CD4-positive, alpha-beta T cell treated with Interleukin-17A for 1 hour (primary cell): ENCODE results near the gene UBR2.

Experiments
- DNase-seq: peaks from one replicate; pipeline ENCODE4 v3.0.0-alpha.2; 2020

UBR2 gene

DNA sequence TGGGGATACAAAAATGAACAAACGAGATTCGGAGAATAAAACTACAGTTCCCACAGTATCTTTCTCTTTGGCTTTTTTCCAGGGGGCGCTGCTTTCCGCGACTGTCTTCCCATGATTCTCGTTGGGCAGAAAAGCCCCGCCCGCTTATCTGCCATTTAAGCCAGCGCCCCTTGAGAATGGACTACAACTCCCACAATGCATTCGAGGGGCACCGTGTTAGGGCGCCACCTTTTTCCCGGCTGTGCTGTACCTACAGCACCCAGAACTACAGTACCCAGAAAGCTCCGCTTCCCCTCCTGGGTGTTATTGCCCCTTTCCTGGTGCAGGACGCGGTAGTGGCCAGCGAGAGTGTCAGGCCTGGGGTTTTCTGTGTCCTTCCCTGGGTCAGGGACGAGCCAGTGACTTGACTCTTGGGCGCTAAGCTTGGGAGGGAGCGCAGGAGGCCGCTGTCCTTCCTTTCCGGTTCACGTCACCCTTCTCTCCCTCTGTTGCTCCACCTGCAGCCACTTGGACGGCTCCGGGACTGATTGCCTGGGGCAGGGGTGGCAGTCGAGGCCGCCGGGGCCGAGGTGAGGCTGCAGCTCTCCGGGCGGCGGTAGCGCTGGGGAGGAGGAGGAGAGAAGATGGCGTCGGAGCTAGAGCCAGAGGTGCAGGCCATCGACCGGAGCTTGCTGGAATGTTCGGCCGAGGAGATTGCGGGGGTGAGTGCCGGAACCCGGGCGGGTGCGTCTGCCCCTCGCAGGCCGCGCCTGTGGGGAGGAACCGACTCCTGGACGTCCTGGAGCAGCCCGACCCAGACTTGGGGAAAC, at the start of gene UBR2:
UBR2 (plus strand) TSS at position 333 of the 809 bp plus-strand sequence; CDS start at position 624, 291 bp downstream.
- DNase-seq, result peak; percentile 98

- DNase-seq, result peak; percentile 5
These were observed 49.1 kb upstream of the UBR2 start for GRCh38 chr6:42514745-42515144.

DNA sequence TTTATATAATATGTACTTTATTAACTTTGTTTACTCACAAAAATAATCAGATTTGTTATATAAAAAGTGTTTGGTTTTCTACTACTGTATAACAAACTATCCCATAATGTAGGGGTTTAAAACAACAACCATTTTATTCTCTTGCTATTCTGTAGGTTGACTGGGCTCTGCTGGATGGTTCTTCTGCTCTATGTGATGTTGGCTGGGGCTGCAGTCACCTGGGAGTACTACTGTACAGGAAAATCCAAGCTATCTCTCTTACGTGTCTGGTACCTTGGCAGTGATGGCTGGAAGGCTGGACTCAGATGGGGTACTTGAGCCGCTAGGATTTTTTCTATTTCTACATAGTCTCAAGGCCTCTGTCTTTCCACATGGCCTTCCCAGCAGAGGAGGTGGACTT, 44.0 kb upstream of the UBR2 start:
- DNase-seq, result no peak

DNA sequence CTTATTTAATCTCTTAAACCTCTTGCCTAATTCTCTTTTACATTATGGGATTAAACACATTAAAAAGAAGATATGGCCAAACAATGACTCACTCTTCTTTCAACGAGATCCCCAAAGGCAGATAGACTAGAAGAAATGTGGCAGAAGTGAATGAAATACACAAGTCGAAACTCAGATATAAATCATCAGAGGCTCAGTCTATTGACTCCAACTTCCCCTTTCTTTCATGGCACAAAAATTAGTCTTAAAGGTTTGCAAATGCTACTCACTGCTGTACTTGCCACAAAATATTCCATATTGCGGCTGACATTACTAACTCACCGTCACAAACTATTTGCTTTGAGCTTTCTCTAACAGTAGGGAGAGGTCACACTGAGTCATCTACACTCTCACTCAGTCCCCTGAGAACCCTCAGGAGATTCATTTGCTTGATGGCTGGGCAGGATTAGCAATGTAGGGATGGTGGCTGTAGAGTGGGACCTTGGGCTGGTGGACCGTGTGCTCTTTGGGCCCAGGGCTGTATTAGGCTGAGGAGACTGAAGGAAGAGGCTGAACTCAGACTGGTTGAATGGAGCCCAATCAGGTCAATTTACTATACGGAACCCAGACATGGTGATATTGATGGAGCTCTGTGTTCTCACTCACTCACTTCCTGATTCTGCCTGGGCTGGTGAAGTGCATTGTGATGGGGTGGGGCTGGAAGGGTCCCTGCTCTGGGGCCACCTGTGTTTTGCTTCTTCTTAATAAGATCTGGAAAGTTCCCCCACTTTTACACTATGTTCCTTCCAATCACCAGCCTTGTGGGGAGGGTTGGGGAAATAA, 42.8 kb upstream of the UBR2 start:
- DNase-seq, result no peak

- no peak for DNase-seq
These were observed 41.8 kb upstream of the UBR2 start for GRCh38 chr6:42522036-42522435.

DNA sequence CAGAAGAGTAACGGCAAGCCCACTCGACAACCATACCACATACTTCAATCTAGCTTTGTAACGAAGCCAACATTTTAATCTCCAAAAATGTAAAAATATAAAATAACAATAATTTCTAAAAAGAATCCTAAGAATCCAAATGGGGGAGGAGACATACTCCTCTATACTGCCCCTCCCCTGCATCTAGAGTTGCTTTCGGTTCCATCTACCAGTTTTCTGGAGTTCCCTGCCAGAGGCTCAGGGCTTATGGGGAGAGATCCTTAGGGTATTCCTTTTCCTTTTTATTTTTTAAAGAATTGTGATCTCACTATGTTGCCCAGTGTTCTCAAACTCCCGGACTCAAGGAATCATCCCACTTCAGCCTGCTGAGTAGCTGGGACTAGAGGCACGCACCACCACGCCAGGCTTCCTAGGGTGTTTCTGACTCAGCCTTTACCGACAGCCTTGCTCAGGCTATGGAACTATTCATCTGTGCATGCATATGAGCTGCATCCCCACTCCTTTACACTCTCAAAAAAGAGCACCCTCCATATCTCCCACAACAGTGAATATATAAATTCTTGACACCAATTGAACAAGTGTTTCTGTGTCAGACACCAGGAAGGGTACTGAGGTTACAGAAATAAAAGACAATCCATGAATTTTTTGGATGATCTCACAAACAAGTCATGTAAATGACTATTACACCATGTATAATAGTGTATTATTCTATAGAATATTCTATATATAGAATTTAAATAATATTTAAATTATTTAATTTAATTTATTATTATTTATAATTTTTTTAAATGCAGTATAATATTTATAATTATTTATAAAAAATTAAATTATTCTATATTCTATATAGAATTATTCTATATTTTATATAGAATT, 40.7 kb upstream of the UBR2 start:
- DNase-seq, result no peak

DNA sequence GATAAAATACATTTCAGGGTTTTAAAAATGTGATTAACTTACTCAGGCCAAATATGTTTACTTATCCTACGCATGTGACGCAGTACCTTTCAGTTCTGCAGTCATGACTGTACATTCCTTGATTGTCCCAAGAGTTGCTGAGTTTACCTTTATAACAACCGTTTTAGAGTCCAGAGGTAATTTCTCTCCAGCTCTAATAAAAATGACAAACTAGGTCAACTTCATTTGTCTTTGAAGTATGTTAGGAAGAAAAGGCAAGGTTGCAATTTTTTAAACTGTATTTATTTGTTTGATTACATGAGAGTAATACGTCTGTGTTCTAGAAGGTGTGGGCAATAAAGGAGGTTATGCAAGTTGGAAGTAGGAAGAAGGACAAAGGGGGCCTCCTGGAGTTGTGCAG, 38.6 kb upstream of the UBR2 start:
- DNase-seq, result no peak

DNA sequence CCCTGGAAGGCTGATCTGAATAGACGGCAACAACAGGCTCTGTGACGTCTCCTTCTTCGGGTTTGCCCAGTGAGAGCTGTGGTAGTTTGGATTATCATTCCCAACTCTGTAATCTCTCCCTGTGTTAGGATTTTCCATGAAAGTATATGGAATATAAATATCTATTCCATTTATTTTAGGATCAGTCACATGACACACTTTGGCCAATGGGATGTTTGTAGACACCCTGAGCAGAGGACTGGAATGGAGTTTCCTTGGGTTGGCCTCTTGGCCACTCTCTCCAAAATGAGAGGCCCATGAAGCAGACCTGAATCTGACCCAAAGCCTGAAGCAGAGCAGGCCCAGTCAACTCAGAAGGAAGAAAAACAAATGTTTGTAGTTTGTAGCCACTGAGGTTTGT, 37.2 kb upstream of the UBR2 start:
- no peak for DNase-seq

GRCh38 chr6:42527204-42527603, 36.6 kb upstream of the UBR2 start:
- no peak for DNase-seq

DNA sequence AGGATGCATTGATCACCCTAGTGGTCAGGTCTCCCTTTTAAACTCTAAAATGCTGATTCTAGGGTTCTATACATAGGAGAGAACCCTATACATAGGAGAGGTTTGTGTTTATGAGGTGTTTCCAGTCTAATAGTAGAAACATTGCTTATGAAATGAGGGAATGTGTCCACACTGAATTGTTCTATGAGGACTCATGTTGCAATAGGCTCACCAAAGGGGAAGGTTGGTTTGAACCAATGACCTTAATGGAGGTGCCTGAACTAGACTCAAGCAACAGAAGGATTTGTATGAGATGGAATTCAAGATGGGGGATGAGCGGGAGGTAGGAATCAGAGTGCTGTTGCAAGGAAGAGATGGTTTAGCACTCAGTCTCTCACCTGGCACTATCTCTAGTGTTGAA, 33.5 kb upstream of the UBR2 start:
- no peak for DNase-seq

- DNase-seq, result no peak
These were observed 33.1 kb upstream of the UBR2 start for GRCh38 chr6:42530751-42531150.

GRCh38 chr6:42532038-42532669, 31.7 kb upstream of the UBR2 start:
- DNase-seq, result peak; percentile 63

- no peak for DNase-seq
These were observed 30.0 kb upstream of the UBR2 start for GRCh38 chr6:42533794-42534193.

GRCh38 chr6:42537536-42537935, 26.3 kb upstream of the UBR2 start:
- no peak for DNase-seq

DNA sequence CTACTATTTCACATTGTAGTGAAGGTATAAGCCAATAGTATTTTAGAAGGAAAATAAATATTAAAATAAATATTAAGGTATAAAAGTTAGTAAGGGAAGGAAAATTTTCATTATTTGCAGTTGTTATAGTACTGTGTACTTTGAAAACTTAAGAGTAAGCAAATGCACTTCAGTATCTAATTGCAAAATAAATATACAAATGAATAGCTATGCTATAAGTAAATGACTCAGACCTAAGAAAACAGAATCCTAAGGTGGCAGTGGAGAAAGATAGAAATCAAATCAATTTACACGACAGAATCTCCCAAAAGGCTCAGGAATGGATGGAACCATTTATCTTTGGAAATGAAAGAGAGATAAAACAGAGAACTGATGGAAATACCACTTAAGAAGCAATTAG, 24.7 kb upstream of the UBR2 start:
- DNase-seq, result no peak

- DNase-seq, result no peak
These were observed 18.5 kb upstream of the UBR2 start for GRCh38 chr6:42545226-42545773.

- peak; percentile 86 for DNase-seq
These were observed 16.2 kb upstream of the UBR2 start for GRCh38 chr6:42547407-42548329.

DNA sequence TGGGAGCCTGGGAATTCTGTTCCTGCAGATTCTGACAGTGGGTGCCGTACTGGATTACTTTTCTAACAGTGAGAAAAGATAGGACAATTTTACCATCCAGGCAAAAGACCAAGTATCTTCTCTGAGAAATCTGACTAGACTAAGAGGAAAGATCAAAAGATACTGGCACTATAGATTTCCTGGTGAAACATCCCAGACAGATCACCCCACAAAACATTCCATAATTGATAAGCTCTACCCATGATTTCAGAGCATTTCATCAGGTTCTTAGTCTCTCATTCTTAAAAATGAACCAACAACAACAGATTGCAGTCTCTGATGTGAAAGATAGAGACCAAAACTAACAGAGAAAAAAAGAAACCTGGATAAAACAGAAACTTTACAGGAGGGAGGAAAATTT, 13.6 kb upstream of the UBR2 start:
- DNase-seq, result no peak

DNA sequence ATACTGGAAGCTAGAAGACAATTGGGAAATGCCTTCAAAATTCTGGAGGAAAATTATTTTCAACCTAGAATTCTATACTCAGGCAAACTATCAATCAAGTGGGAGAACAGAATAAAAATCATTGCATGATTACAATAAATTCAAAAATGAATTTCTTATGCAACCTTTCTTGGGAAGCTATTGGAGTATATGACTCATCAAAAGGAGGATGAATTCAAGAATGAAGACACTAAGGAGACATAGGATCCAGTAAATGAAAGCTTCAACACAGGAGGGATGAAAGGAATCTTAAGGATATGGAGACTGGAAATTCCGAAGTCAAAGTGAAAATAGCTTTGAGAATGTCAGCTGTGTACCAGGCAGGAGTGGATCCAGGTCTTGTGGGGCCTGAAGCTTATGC, 12.6 kb upstream of the UBR2 start:
- DNase-seq, result no peak

- no peak for DNase-seq
These were observed 11.4 kb upstream of the UBR2 start for GRCh38 chr6:42552380-42552779.
